Thoracic aorta (tissue), 2 donors: ENCODE results near the gene TIMM44. TPM values are rescaled to one million over a fixed set of nuclear protein-coding genes. Genes with fewer than 3 reads are reported as not detected.
A peak's percentile ranks its signal among the peaks of the same experiment; 100 is the strongest.

Source experiments
- ATAC-seq: fragments of 150-250 bp; one replicate; pipeline ENCODE4 v1.8.0; 2017; ENCODE audit warnings: low read depth; ENCODE audit not compliant: insufficient number of reproducible peaks, low FRiP score
- DNase-seq: peaks from one replicate; pipeline ENCODE4 v3.0.0-alpha.2; 2020; ENCODE audit warnings: low spot score
- H3K27ac ChIP-seq, 2 donors: fragments of 200-600 bp; sonication (generic); 1 replicate in 1 of 2; 2 replicates in 1 of 2; pipeline ENCODE4 v1.5.1; 2016; ENCODE audit warnings: mild to moderate bottlenecking in 2 of 2, moderate library complexity in 2 of 2
- H3K27me3 ChIP-seq: fragments of 200-600 bp; sonication (generic); replicated peaks from 2 replicates; pipeline ENCODE4 v1.6.0; 2016; ENCODE audit warnings: mild to moderate bottlenecking; ENCODE audit not compliant: insufficient read depth
- H3K36me3 ChIP-seq: fragments of 200-600 bp; sonication (generic); one replicate; pipeline ENCODE4 v1.5.1; 2016
- H3K4me1 ChIP-seq, 2 donors: fragments of 200-600 bp; sonication (generic); 1 replicate in 1 of 2; 2 replicates in 1 of 2; pipeline versions ENCODE4 v1.5.1 to v1.6.0; 2016; ENCODE audit warnings: low read depth in 2 of 2, mild to moderate bottlenecking in 1 of 2; ENCODE audit not compliant: control insufficient read depth in 1 of 2
- H3K4me3 ChIP-seq: fragments of 200-600 bp; sonication (generic); 2 replicates; pipeline ENCODE4 v1.5.1; 2016; ENCODE audit warnings: mild to moderate bottlenecking
- H3K9me3 ChIP-seq: fragments of 200-600 bp; sonication (generic); 2 replicates; pipeline ENCODE4 v1.5.1; 2016
- CTCF ChIP-seq: fragments of 200-600 bp; sonication (generic); IDR thresholded peaks from one replicate; pipeline ENCODE4 v1.5.1; 2019; ENCODE audit warnings: antibody characterized with exemption
- total RNA-seq, 2 donors: library from RNA; depleted of rRNA; stranded (reverse); fragments of >200 nt; gene quantifications; one replicate each; pipeline versions ENCODE4 v1.1.0 to v1.2.3, GENCODE V29; 2016

TIMM44 gene
- total RNA-seq, 2 donors from 2014 or later, result 51.2 to 77.6 TPM

GRCh38 chr19:7944177-7944761 is 803 bp upstream of the TIMM44 start:
- Histone ChIP-seq H3K27ac (peak overlapping the region; percentile 59 to 80), H3K4me3 (peak overlapping the region; percentile 84), H3K36me3 (peaks cover 12% of the 10 kb centered on the region), H3K27me3 (no peaks in the 10 kb centered on the region), H3K4me1 (peaks cover 11 to 19% of the 10 kb centered on the region in 2 donors), H3K9me3 (no peaks in the 10 kb centered on the region)
- DNase-seq (peak; percentile 82), ATAC-seq (peak; percentile 34)
- peak; percentile 84 for TF ChIP-seq CTCF

- DNase-seq (no peak), ATAC-seq (no peak)
- peak overlapping the region; percentile 84 for H3K4me3 ChIP-seq
- H3K4me1 ChIP-seq, result peaks cover 11 to 19% of the 10 kb centered on the region in 2 donors
- H3K9me3 ChIP-seq, result no peaks in the 10 kb centered on the region
- no peak for TF ChIP-seq CTCF
- peak overlapping the region; percentile 91 to 96 for H3K27ac ChIP-seq
- H3K27me3 ChIP-seq, result no peaks in the 10 kb centered on the region
- peaks cover 17% of the 10 kb centered on the region for H3K36me3 ChIP-seq
Observed at GRCh38 chr19:7942981-7943443, 454 bp downstream of the TIMM44 start.

GRCh38 chr19:7941895-7942596 is 1.4 kb downstream of the TIMM44 start:
- DNase-seq (no peak), ATAC-seq (no peak)
- H3K4me1 ChIP-seq, result peaks cover 11 to 19% of the 10 kb centered on the region in 2 donors
- peak overlapping the region; percentile 84 for H3K4me3 ChIP-seq
- TF ChIP-seq CTCF, result no peak
- no peaks in the 10 kb centered on the region for H3K27me3 ChIP-seq
- no peaks in the 10 kb centered on the region for H3K9me3 ChIP-seq
- peaks cover 27% of the 10 kb centered on the region for H3K36me3 ChIP-seq
- no peak overlapping the region for H3K27ac ChIP-seq

GRCh38 chr19:7940841-7941240 is 2.6 kb downstream of the TIMM44 start:
- Histone ChIP-seq H3K4me3 (no peak overlapping the region), H3K4me1 (peaks cover 11 to 19% of the 10 kb centered on the region in 2 donors), H3K27ac (no peak overlapping the region), H3K27me3 (no peaks in the 10 kb centered on the region), H3K36me3 (peaks cover 39% of the 10 kb centered on the region), H3K9me3 (no peaks in the 10 kb centered on the region)
- no peak for TF ChIP-seq CTCF
- ATAC-seq (no peak), DNase-seq (no peak)

GRCh38 chr19:7934766-7935165 is 8.7 kb downstream of the TIMM44 start:
- no peaks in the 10 kb centered on the region for H3K9me3 ChIP-seq

More at GRCh38 chr19:7934766-7935165, 8.7 kb downstream of the TIMM44 start:
- Histone ChIP-seq H3K27me3 (no peaks in the 10 kb centered on the region), H3K27ac (no peak overlapping the region), H3K4me3 (no peak overlapping the region), H3K36me3 (peaks cover 72% of the 10 kb centered on the region), H3K4me1 (peaks cover 8 to 17% of the 10 kb centered on the region in 2 donors)
- DNase-seq (no peak), ATAC-seq (no peak)
- TF ChIP-seq CTCF, result no peak
